ENCODE results near the gene HOXA5. TPM values are rescaled to one million over a fixed set of nuclear protein-coding genes. Genes with fewer than 3 reads are reported as not detected.

Gene HOXA5
- total and polyA plus RNA-seq, 2 of the 8 experiments (the other 6 are each of a cell fraction or from before 2014, with no cell fraction given) = not detected

DNA sequence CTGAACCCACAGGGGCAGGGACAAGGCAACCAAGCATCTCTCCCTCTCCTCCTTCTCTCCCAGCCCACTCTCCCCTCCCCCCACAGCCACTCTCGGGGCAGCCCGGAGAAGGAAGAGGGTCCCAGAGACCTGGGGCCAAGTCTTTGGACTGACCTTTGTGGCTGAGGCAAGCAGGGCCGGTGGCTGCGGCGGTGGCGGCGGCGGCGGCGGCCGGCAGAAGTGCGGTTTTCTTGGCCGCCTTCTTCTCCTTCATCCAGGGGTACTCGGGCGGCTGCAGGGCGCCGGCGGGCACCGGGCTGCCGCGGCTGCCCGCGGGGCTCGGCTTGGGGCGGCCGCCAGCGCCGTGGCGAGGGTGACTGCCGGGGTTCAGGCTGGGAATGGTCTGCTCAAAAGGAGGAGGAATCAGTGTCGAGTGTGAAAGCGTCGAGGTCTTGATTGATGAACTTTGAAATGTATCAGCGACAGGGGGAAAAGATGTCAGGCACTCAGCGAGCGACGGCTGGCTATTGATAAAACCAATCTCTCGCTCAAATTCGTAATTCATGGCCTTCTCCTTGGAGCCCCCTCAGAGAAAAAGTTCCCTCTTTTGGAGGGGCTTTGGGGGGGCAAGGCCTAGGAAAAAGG lies 41.4 kb downstream of the HOXA5 start:
- Histone ChIP-seq H3K4me3 (ENCODE audit: extremely low read depth in 1 of 4, insufficient read depth in 2 of 4, low read depth in 3 of 4, low read length in 4 of 4) (no peak overlapping the region), H4K5ac (ENCODE audit: insufficient read length, low read depth, low read length) (no peak overlapping the region), H2BK15ac (ENCODE audit: low read length) (no peak overlapping the region), H2BK120ac (replicated peaks; ENCODE audit: low read depth, low read length) (no peak overlapping the region), H3K27me3 (replicated peaks in 1 of 4; ENCODE audit: control insufficient read depth in 3 of 4, extremely low read depth in 1 of 4, insufficient read depth in 3 of 4, low read length in 3 of 4) (peaks cover 94 to 100% (median 98%) of the 10 kb centered on the region in 4 experiments), H2BK12ac (ENCODE audit: low read depth, low read length) (0 out of 2 replicates have a peak overlapping the region, but pooled peaks have one; percentile 17), H3K4me2 (ENCODE audit: insufficient read depth in 1 of 2, low read depth in 2 of 2, low read length in 2 of 2) (peak overlapping the region in 1 of 2 experiments; percentile 69; a peak in 1 of 4 replicates), H4K8ac (ENCODE audit: extremely low read depth, insufficient read depth, low read length) (no peak overlapping the region), H3K4ac (replicated peaks; ENCODE audit: insufficient read length, low read depth, low read length) (no peak overlapping the region), H3K23ac (ENCODE audit: insufficient read length) (no peak overlapping the region), H3K79me1 (ENCODE audit: low read depth, low read length) (no peaks in the 10 kb centered on the region), H3K4me1 (replicated peaks in 1 of 4; ENCODE audit: control insufficient read depth in 3 of 4, insufficient read depth in 4 of 4, low read length in 3 of 4) (peaks cover 0 to 19% (median 14%) of the 10 kb centered on the region in 4 experiments; a peak in 6 of 7 replicates), H3K23me2 (ENCODE audit: low read depth, low read length) (0 out of 2 replicates have a peak, but pooled peaks cover 1% of the 10 kb centered on the region), H4K91ac (replicated peaks; ENCODE audit: insufficient read length, low read length) (no peak overlapping the region), H3K14ac (ENCODE audit: insufficient read length) (no peak overlapping the region), H3K56ac (replicated peaks; ENCODE audit: insufficient read length, low read depth, low read length) (no peak overlapping the region), H3K9me3 (ENCODE audit: insufficient read depth in 2 of 2, low read depth in 1 of 2, low read length in 1 of 2) (no peaks in the 10 kb centered on the region), H2AK5ac (ENCODE audit: low read depth, low read length) (no peak overlapping the region), H2BK5ac (ENCODE audit: low read depth, low read length) (no peak overlapping the region), H3K18ac (ENCODE audit: extremely low read depth, low read length) (no peak overlapping the region), H4K20me1 (replicated peaks in 1 of 2; ENCODE audit: control insufficient read depth in 1 of 2, insufficient read depth in 2 of 2, low read length in 2 of 2) (peaks cover 20 to 38% of the 10 kb centered on the region in 2 experiments), H3K79me2 (ENCODE audit: control insufficient read depth in 1 of 2, insufficient read depth in 2 of 2, low read length in 2 of 2) (no peaks in the 10 kb centered on the region), H2AFZ (ENCODE audit: low read length) (no peak overlapping the region), H2BK20ac (ENCODE audit: low read length) (no peak overlapping the region), H3K9ac (replicated peaks in 1 of 4; ENCODE audit: extremely low read depth in 1 of 4, low read depth in 3 of 4, low read length in 3 of 4) (no peak overlapping the region), H3K27ac (ENCODE audit: low read depth, low read length) (no peak overlapping the region), H3K36me3 (ENCODE audit: control insufficient read depth in 2 of 4, insufficient read depth in 4 of 4, low read length in 3 of 4) (peaks cover 0 to 11% (median 0%) of the 10 kb centered on the region in 4 experiments; a peak in 1 of 8 replicates)
- CTCF ChIA-PET (ENCODE audit: partially characterized antibody) = interaction anchor here (1.1 to 12.1 kb wide), 3 partner anchors 10 to 43 kb away, joined by 3 to 123 read pairs (median 4); partner anchors contain the start of genes HOXA5 and HOXA6
- FAIRE-seq (no peak), DNase-seq (ENCODE audit: low read depth in 1 of 2, low spot score in 2 of 2) (no peak)
- 5% methylated on average over 27 of the region's 39 CpGs; no CpG with 5 or more reads in 1 of the 2 experiments for WGBS, 2 experiments (ENCODE audit: extremely low coverage in 1 of 2, insufficient coverage in 1 of 2, insufficient read length in 1 of 2, insufficient replicate concordance in 2 of 2, low coverage in 1 of 2, low lambda C conversion rate in 2 of 2, missing lambda C conversion rate in 1 of 2)
- POLR2A ChIA-PET (ENCODE audit: partially characterized antibody) = interaction anchor here (1.2 kb wide), 1 partner anchor 11 kb away, joined by 3 read pairs; no protein-coding TSS in a partner anchor
- TF ChIP-seq KDM4A (IDR thresholded peaks at IDR 0.05; ENCODE audit: low read depth, low read length, severe bottlenecking) (no peak), SAP30 (IDR thresholded peaks at IDR 0.05; ENCODE audit: insufficient read depth, insufficient replicate concordance, low read length) (no peak), SIN3A (conservative IDR thresholded peaks at IDR 0.05 in 1 of 2, IDR thresholded peaks at IDR 0.05 in 1 of 2; ENCODE audit: low read depth in 1 of 2, low read length in 2 of 2) (no peak), CBX8 (IDR thresholded peaks at IDR 0.05; ENCODE audit: borderline replicate concordance, low read depth, low read length) (peak; percentile 62; the same call in 1 of the 2 replicates), EZH2 (IDR thresholded peaks at IDR 0.05; ENCODE audit: low read depth, low read length, severe bottlenecking) (peak; percentile 47), CEBPB (IDR thresholded peaks at IDR 0.05; ENCODE audit: low read depth, low read length) (no peak), YY1 (IDR thresholded peaks at IDR 0.05; ENCODE audit: low read depth, low read length) (no peak), POLR2A (IDR thresholded peaks at IDR 0.05; ENCODE audit: control extremely low read depth in 1 of 2, low read depth in 2 of 2, low read length in 2 of 2) (no peak), KDM1A (IDR thresholded peaks at IDR 0.05; ENCODE audit: borderline replicate concordance, low read length) (no peak), SUZ12 (IDR thresholded peaks at IDR 0.05; ENCODE audit: low read length) (peak; percentile 34), SIX5 (IDR thresholded peaks at IDR 0.05; ENCODE audit: low read depth, low read length) (no peak)
- TF ChIP-seq, protein P1, sequence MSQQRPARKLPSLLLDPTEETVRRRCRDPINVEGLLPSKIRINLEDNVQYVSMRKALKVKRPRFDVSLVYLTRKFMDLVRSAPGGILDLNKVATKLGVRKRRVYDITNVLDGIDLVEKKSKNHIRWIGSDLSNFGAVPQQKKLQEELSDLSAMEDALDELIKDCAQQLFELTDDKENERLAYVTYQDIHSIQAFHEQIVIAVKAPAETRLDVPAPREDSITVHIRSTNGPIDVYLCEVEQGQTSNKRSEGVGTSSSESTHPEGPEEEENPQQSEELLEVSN (IDR thresholded peaks at IDR 0.05) = no peak
